GM10847 (cell line): Measurements from ENCODE around the gene APOF.
A peak's percentile ranks its signal among the peaks of the same experiment; 100 is the strongest.

Source experiments
- POLR2A ChIP-seq: IDR thresholded peaks from 2 replicates; pipeline ENCODE4 v1.6.1; 2011; ENCODE audit not compliant: insufficient read length; ENCODE audit errors: extremely low read depth

The APOF gene

GRCh38 chr12:56374726-56375597, 12.3 kb upstream of the APOF start:
- no peak for TF ChIP-seq POLR2A

GRCh38 chr12:56373515-56373914, 10.9 kb upstream of the APOF start:
- TF ChIP-seq POLR2A, result no peak

GRCh38 chr12:56366948-56367347, 4.3 kb upstream of the APOF start:
- TF ChIP-seq POLR2A, result no peak

GRCh38 chr12:56361487-56362129, 1.0 kb downstream of the APOF start:
- no peak for TF ChIP-seq POLR2A

- peak; percentile 90 for TF ChIP-seq POLR2A
Measured at GRCh38 chr12:56359851-56360767, 2.5 kb downstream of the APOF start, which contains the start of gene STAT2. Gene STAT2, minus strand, starts transcription at chr12:56360107. Its CDS starts 3,536 bp downstream, at chr12:56356571.

- TF ChIP-seq POLR2A, result no peak
Measured at GRCh38 chr12:56358836-56359532, 3.7 kb downstream of the APOF start.

GRCh38 chr12:56351325-56351724, 11.3 kb downstream of the APOF start:
- TF ChIP-seq POLR2A, result no peak

GRCh38 chr12:56350662-56351061, 12.0 kb downstream of the APOF start:
- no peak for TF ChIP-seq POLR2A

GRCh38 chr12:56348776-56349175, 13.9 kb downstream of the APOF start:
- no peak for TF ChIP-seq POLR2A

GRCh38 chr12:56346675-56347074, 16.0 kb downstream of the APOF start:
- no peak for TF ChIP-seq POLR2A

- TF ChIP-seq POLR2A, result no peak
Measured at GRCh38 chr12:56341616-56342015, 21.0 kb downstream of the APOF start.

- no peak for TF ChIP-seq POLR2A
Measured at GRCh38 chr12:56339158-56339422, 23.6 kb downstream of the APOF start.

- TF ChIP-seq POLR2A, result no peak
Measured at GRCh38 chr12:56338308-56339157, 24.1 kb downstream of the APOF start, which contains the start of gene IL23A. Gene IL23A, plus strand, starts transcription at chr12:56338884. Its CDS starts 161 bp downstream, at chr12:56339045.

GRCh38 chr12:56337753-56338251, 24.9 kb downstream of the APOF start:
- TF ChIP-seq POLR2A, result no peak
